Muscle layer of duodenum (tissue), 2 donors: ENCODE measurements around the gene HDAC4.

Experiments used
- H3K27ac ChIP-seq: one replicate; pipeline ENCODE4 v1.7.0; 2013; ENCODE audit warnings: mild to moderate bottlenecking, low read length
- H3K27me3 ChIP-seq: one replicate; pipeline ENCODE4 v1.7.0; 2013; ENCODE audit warnings: low read depth, mild to moderate bottlenecking, control low read depth, low read length
- H3K36me3 ChIP-seq, 2 donors: one replicate each; pipeline ENCODE4 v1.7.0; 2013; ENCODE audit warnings: low read length in 2 of 2, control low read depth in 1 of 2, mild to moderate bottlenecking in 1 of 2; ENCODE audit not compliant: insufficient read depth in 2 of 2, control insufficient read depth in 1 of 2
- H3K4me1 ChIP-seq, 2 donors: one replicate each; pipeline ENCODE4 v1.7.0; 2013; ENCODE audit warnings: low read length in 2 of 2, mild to moderate bottlenecking in 2 of 2, control low read depth in 1 of 2, moderate library complexity in 1 of 2; ENCODE audit not compliant: insufficient read depth in 2 of 2, control insufficient read depth in 1 of 2
- H3K4me3 ChIP-seq, 2 donors: one replicate each; pipeline ENCODE4 v1.7.0; 2013; ENCODE audit warnings: low read length in 2 of 2, low read depth in 1 of 2, mild to moderate bottlenecking in 1 of 2
- H3K9me3 ChIP-seq, 2 donors: one replicate each; pipeline ENCODE4 v1.7.0; 2013; ENCODE audit warnings: low read length in 2 of 2, control low read depth in 1 of 2, mild to moderate bottlenecking in 1 of 2; ENCODE audit not compliant: control insufficient read depth in 1 of 2
- donor health status: healthy.

HDAC4 gene

DNA sequence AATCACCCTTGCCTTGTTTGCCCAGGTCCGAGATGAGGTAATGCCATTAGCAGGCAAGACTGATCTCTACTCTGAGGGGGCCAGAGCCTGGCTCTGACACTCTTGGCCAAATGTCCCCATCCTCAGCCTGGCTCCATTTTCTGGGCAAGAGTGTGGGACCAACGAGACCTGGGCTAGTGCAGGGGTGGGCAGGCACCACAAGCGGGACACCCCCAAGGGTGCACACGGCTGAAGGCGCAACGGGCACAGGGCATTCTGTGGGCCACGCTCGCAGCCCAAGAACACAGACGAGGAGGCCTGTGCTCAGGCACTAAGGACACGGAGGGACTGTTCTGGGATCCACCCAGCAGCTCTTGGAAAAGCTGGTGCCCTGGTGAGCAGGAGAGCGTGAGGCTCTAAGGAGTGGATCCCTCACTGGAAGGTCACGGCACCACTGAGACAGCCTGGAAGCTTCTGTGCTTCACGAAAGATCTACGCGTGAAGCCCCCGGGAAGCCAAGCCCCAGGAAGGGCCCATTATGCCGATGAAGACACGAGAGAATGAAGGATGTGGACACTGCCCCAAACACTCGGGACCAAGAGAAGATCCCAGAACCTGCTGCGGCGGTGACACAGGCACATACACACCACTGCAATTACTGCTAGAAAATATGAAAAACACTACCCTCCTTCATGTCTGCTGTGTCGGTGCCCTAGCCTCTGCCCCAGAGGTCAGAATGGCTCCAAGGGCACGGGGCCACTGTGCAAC, 138.2 kb downstream of the HDAC4 start:
- Histone ChIP-seq H3K4me3 (no peak overlapping the region), H3K9me3 (no peaks in the 10 kb centered on the region), H3K27ac (no peak overlapping the region), H3K4me1 (peaks cover 43 to 76% of the 10 kb centered on the region in 2 donors), H3K27me3 (no peaks in the 10 kb centered on the region), H3K36me3 (no peaks in the 10 kb centered on the region)

- H3K4me1 ChIP-seq: peaks cover 40 to 70% of the 10 kb centered on the region in 2 donors
- no peak overlapping the region for H3K27ac ChIP-seq
- no peaks in the 10 kb centered on the region for H3K36me3 ChIP-seq
- no peaks in the 10 kb centered on the region for H3K27me3 ChIP-seq
- no peak overlapping the region for H3K4me3 ChIP-seq
- no peaks in the 10 kb centered on the region for H3K9me3 ChIP-seq
Measured at GRCh38 chr2:239261796-239262483, 138.9 kb downstream of the HDAC4 start.

GRCh38 chr2:239261356-239261755, 139.5 kb downstream of the HDAC4 start:
- Histone ChIP-seq H3K4me1 (peaks cover 36 to 70% of the 10 kb centered on the region in 2 donors), H3K27me3 (no peaks in the 10 kb centered on the region), H3K9me3 (no peaks in the 10 kb centered on the region), H3K27ac (no peak overlapping the region), H3K4me3 (no peak overlapping the region), H3K36me3 (no peaks in the 10 kb centered on the region)

DNA sequence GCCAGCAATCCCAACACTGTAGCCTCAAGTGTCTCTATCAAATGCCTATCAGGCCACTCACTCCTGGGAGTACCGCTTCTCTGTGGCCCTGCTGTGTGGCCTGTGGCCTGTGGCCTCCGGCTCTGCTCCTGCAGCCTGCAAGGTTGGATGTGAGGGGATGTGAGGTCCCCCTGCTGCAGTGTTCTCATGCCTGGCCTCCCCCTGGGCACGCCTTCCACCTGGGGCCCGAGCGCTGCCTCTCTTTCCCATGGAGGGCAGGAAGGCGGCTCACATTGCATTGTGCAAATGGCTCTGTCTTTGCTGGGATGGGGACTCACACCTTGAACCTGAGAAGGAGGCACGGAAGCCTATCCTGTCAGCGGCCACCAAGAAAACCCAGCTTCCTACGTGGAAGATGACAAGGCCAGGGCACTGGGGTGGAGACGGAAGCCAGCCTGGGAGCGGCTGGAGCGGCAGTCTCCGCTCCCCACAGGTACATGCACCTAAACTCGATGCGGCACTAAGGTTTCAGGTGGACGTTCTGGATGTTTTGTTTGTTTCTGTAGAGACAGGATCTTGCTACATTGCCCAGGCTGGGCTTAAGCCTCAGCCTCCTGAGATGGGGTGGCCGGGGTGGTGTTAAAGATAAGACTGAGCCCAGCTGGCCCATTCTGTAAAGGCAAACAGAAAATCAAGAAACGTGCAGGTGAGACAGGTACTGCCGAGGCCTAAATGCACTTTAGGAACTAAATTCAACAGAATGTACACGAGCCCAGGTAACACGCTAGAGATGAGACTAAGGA, 140.1 kb downstream of the HDAC4 start:
- Histone ChIP-seq H3K36me3 (no peaks in the 10 kb centered on the region), H3K27me3 (no peaks in the 10 kb centered on the region), H3K4me1 (peaks cover 36 to 70% of the 10 kb centered on the region in 2 donors), H3K27ac (no peak overlapping the region), H3K4me3 (no peak overlapping the region), H3K9me3 (no peaks in the 10 kb centered on the region)

DNA sequence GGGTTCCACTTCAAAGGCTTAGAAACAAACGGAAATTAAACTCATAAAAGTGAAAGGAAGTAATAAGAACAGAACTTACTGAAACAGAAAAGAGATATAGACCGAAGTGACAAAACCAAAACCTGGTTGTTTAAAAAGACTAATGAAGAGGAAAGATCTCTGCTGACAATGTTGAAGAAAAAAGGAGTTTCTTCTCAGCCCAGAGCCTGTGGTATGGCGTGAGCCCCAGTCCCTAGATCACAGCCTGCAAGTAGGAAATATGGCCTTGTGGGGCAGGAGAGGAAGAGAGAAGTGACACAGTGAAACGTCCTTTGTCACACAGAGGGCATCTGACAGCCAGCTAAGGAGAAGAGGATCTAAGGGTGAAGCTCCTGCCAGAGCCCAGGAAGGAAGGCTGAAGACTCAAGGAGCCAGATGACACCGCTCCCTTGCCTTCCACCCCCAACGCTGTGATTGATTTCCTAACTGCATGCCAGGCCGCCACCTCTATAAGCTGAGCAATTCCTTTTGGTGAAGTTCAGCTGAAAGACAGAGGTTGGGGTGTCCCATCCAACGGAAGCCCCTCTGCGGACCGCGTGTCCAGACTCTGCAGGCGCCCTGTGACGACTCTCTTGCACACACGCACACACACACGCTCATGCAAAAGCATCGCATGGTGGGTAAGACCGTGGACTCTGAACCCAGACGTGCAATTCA, 141.1 kb downstream of the HDAC4 start:
- H3K9me3 ChIP-seq: no peaks in the 10 kb centered on the region
- H3K27ac ChIP-seq: no peak overlapping the region
- H3K4me1 ChIP-seq: peaks cover 33 to 69% of the 10 kb centered on the region in 2 donors
- no peaks in the 10 kb centered on the region for H3K27me3 ChIP-seq
- H3K4me3 ChIP-seq: no peak overlapping the region
- no peaks in the 10 kb centered on the region for H3K36me3 ChIP-seq

DNA sequence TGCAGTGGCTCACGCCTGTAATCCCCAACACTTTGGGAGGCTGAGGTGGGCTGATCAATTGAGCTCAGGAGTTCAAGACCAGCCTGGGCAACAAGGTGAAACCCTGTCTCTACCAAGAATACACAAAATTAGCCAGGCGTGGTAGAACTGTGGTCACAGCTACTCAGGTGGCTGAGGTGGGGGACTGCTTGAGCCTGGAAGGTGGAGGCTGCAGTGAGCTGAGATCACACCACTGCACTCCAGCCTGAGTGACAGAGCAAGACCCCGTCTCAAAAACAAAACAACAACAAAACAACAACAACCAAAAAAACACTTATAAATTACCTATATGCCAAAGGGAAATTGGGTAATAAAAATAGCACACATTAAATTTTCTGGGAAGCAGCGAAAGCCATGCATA, 141.6 kb downstream of the HDAC4 start:
- H3K4me1 ChIP-seq: peaks cover 27 to 64% of the 10 kb centered on the region in 2 donors
- no peak overlapping the region for H3K27ac ChIP-seq
- no peak overlapping the region for H3K4me3 ChIP-seq

DNA sequence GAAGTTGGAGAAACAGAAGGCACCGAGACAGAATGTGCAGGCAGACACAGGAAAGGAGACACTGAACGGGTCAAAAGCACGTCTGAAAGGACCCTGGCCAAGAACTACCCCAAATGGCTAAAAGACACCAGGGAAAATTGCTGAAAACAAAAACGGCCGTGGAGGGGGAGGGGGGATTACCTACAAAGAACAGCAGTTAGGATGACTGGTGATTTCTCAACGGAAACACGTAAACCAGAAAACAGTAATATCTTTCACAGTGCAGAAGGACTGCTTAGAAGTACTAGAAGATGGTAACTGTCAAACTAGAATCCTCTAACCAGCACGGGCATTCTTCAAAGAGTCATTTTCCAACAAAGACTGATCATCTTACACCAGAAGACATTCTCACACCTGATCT, 142.6 kb downstream of the HDAC4 start:
- Histone ChIP-seq H3K4me3 (no peak overlapping the region), H3K9me3 (no peaks in the 10 kb centered on the region), H3K4me1 (peaks cover 25 to 59% of the 10 kb centered on the region in 2 donors), H3K36me3 (no peaks in the 10 kb centered on the region), H3K27ac (no peak overlapping the region), H3K27me3 (no peaks in the 10 kb centered on the region)

More for the DNA sequence above, 141.6 kb downstream of the HDAC4 start:
- Histone ChIP-seq H3K27me3 (no peaks in the 10 kb centered on the region), H3K9me3 (no peaks in the 10 kb centered on the region), H3K36me3 (no peaks in the 10 kb centered on the region)

DNA sequence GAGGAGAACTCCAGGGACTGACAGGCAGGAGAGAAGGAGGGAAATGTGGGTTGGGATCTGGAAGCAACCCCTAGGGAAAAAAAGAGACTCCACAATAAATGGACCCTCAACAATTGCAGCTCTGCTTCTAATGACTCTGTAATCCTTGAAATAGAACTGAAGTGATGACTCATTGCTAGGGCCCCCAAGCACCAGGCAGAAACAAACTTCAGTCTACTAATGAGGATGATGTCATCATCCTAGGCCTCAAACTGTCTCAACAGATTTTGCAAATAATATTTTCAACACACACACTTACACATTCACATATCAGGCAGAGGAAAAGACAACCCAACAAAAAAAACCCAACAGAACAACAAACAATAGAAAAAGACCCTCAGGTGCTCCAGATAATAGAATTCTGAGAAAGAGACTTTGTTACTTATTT, 143.3 kb downstream of the HDAC4 start:
- H3K27ac ChIP-seq: no peak overlapping the region
- H3K4me3 ChIP-seq: no peak overlapping the region
- no peaks in the 10 kb centered on the region for H3K9me3 ChIP-seq
- H3K4me1 ChIP-seq: peaks cover 25 to 63% of the 10 kb centered on the region in 2 donors
- no peaks in the 10 kb centered on the region for H3K27me3 ChIP-seq
- no peaks in the 10 kb centered on the region for H3K36me3 ChIP-seq

DNA sequence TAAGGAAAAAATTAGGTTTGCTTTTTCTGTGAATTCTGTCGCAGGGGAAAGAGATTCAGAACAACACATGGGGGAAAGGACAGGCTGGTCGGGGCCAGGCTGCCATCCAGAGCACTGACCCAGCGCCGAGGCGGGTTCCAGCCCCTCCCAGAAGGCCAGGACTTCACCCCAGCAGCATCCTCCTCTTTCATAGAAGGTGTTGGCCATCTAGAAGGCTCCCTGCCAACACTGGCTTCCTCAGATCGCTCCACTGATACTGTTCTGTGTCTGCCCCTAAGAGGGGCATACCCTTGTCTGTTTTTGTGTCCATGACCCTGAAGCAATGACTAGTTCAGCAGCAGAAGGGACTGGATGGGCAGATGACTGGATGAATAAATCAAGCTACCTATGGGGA, 144.5 kb downstream of the HDAC4 start:
- Histone ChIP-seq H3K27me3 (no peaks in the 10 kb centered on the region), H3K27ac (no peak overlapping the region), H3K36me3 (no peaks in the 10 kb centered on the region), H3K4me3 (no peak overlapping the region), H3K4me1 (peaks cover 25 to 63% of the 10 kb centered on the region in 2 donors), H3K9me3 (no peaks in the 10 kb centered on the region)

- no peaks in the 10 kb centered on the region for H3K36me3 ChIP-seq
- peaks cover 25 to 58% of the 10 kb centered on the region in 2 donors for H3K4me1 ChIP-seq
- no peak overlapping the region for H3K4me3 ChIP-seq
- no peak overlapping the region for H3K27ac ChIP-seq
- H3K9me3 ChIP-seq: no peaks in the 10 kb centered on the region
- H3K27me3 ChIP-seq: no peaks in the 10 kb centered on the region
Measured at GRCh38 chr2:239255628-239256349, 145.0 kb downstream of the HDAC4 start.
